ENCODE measurements around the gene CPN2. TPM values are rescaled to one million over a fixed set of nuclear protein-coding genes. Genes with fewer than 3 reads are reported as not detected.
A peak's percentile ranks its signal among the peaks of the same experiment; 100 is the strongest.

Gene CPN2
- total RNA-seq, 2 donors from 2014 or later, result 1.3 TPM; not detected in 1

- intact Hi-C loops (cut with DNase I), result no loop called here
- DNase-seq (ENCODE audit: low spot score), result no peak
Observed at GRCh38 chr3:194304186-194304917, 46.8 kb downstream of the CPN2 start.

GRCh38 chr3:194303749-194304148, 47.4 kb downstream of the CPN2 start:
- Histone ChIP-seq H3K9me3 (no peaks in the 10 kb centered on the region), H3K36me3 (no peaks in the 10 kb centered on the region), H3K4me3 (no peak overlapping the region), H3K27me3 (replicated peaks; ENCODE audit: insufficient read depth) (no peaks in the 10 kb centered on the region), H3K4me1 (replicated peaks) (no peaks in the 10 kb centered on the region), H3K27ac (no peak overlapping the region)
- no peak for DNase-seq (ENCODE audit: low spot score)
- TF ChIP-seq POLR2A (IDR thresholded peaks at IDR 0.05), result no peak
- TF ChIP-seq CTCF (IDR thresholded peaks at IDR 0.05), result no peak
- TF ChIP-seq POLR2AphosphoS5 (IDR thresholded peaks at IDR 0.05), result no peak
- 81% methylated on average over 1 of the region's 1 CpG for WGBS
- intact Hi-C loops (cut with DNase I), result no loop called here

More at GRCh38 chr3:194304186-194304917, 46.8 kb downstream of the CPN2 start:
- Histone ChIP-seq H3K4me3 (no peak overlapping the region), H3K27me3 (replicated peaks; ENCODE audit: insufficient read depth) (no peaks in the 10 kb centered on the region), H3K36me3 (no peaks in the 10 kb centered on the region), H3K9me3 (no peaks in the 10 kb centered on the region), H3K4me1 (replicated peaks) (no peaks in the 10 kb centered on the region), H3K27ac (no peak overlapping the region)
- WGBS, result 95% methylated on average over 17 of the region's 17 CpGs
- TF ChIP-seq CTCF (IDR thresholded peaks at IDR 0.05), result no peak
- TF ChIP-seq POLR2AphosphoS5 (IDR thresholded peaks at IDR 0.05), result no peak
- no peak for TF ChIP-seq POLR2A (IDR thresholded peaks at IDR 0.05)

GRCh38 chr3:194301730-194302129, 49.4 kb downstream of the CPN2 start:
- Histone ChIP-seq H3K9me3 (no peaks in the 10 kb centered on the region), H3K27me3 (replicated peaks; ENCODE audit: insufficient read depth) (no peaks in the 10 kb centered on the region), H3K4me3 (no peak overlapping the region), H3K36me3 (no peaks in the 10 kb centered on the region), H3K4me1 (replicated peaks) (peaks cover 2% of the 10 kb centered on the region), H3K27ac (no peak overlapping the region)
- DNase-seq (ENCODE audit: low spot score), result no peak
- intact Hi-C loops (cut with DNase I), result no loop called here
- TF ChIP-seq CTCF (IDR thresholded peaks at IDR 0.05), result no peak
- no peak for TF ChIP-seq POLR2AphosphoS5 (IDR thresholded peaks at IDR 0.05)
- TF ChIP-seq POLR2A (IDR thresholded peaks at IDR 0.05), result no peak
- 99% methylated on average over 3 of the region's 3 CpGs for WGBS

GRCh38 chr3:194300936-194301335, 50.2 kb downstream of the CPN2 start:
- intact Hi-C loops (cut with DNase I), result no loop called here
- Histone ChIP-seq H3K4me1 (replicated peaks) (peaks cover 6% of the 10 kb centered on the region), H3K36me3 (no peaks in the 10 kb centered on the region), H3K27ac (peak overlapping the region in 1 of 2 donors; percentile 72), H3K9me3 (no peaks in the 10 kb centered on the region), H3K27me3 (replicated peaks; ENCODE audit: insufficient read depth) (no peaks in the 10 kb centered on the region), H3K4me3 (no peak overlapping the region)
- no peak for TF ChIP-seq POLR2AphosphoS5 (IDR thresholded peaks at IDR 0.05)
- no peak for TF ChIP-seq POLR2A (IDR thresholded peaks at IDR 0.05)
- TF ChIP-seq CTCF (IDR thresholded peaks at IDR 0.05), result no peak
- WGBS, result 91% methylated on average over 6 of the region's 6 CpGs
- DNase-seq (ENCODE audit: low spot score), result no peak

GRCh38 chr3:194300382-194300758, 50.8 kb downstream of the CPN2 start:
- peaks cover 6% of the 10 kb centered on the region for H3K4me1 ChIP-seq (replicated peaks)
- no peaks in the 10 kb centered on the region for H3K27me3 ChIP-seq (replicated peaks; ENCODE audit: insufficient read depth)
- TF ChIP-seq POLR2A (IDR thresholded peaks at IDR 0.05) (no peak), POLR2AphosphoS5 (IDR thresholded peaks at IDR 0.05) (peak; percentile 76), CTCF (IDR thresholded peaks at IDR 0.05) (peak in 1 of 4 experiments; percentile 48)
- DNase-seq (ENCODE audit: low spot score), result peak; percentile 80
- H3K36me3 ChIP-seq, result no peaks in the 10 kb centered on the region
- peak overlapping the region; percentile 58 to 72 for H3K27ac ChIP-seq
- H3K9me3 ChIP-seq, result no peaks in the 10 kb centered on the region
- H3K4me3 ChIP-seq, result no peak overlapping the region
- 58% methylated on average over 13 of the region's 13 CpGs for WGBS
- intact Hi-C loops (cut with DNase I), result no loop called here
